Activated effector memory CD4-positive, alpha-beta T cell treated with Interleukin-2 at 50 U/mL for 16 hours (primary cell): ENCODE results near the gene HOXD1.

Experiments used
- DNase-seq: peaks from one replicate; pipeline ENCODE4 v3.0.0-alpha.2; 2020

HOXD1 gene

DNA sequence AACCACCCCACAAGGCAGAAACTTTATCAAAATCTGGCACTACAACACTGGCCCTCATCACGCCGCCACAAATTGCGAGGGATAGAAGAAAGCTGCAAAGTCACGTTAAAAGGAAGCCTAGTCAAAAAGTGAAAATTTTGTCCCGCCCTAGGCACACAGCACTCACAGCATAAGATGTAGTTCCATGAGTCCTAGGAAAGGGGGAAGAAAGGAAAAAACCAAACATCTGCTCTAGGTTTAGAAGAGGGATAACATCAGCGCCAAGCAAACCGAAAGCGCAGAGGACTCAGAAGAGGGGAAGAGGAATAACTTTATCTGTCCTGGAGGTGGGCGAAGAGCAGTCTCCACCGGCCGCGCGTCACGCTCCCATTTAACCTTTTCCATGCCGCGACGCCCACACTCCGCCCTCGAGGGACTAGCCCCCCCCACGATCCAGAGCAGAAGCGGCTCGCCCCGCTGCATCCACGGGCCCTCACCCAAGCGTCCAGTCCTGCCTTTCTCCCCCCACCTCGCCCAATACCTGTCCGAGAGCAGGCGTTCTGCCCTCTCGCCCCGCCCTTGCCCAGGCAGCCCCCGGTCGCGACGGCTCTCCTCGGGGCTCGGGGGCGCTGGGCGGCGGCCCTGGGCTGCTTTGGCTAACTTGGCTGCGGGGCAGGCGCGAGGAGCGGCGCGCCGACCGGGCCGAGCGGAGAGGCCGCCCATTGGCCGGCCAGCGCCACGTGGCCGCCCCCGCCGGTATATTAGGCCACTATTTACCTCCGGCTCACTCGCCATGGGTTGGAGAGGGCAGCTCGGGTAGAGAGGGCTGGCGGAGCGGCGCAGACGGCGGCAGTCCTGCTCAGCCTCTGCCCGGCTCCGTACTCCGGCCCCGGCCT is at the start of gene HOXD1:
TSS of gene HOXD1 (plus strand) at position 770 of the 875 bp plus-strand sequence. CDS start 134 bp downstream, outside the sequence.
- DNase-seq: no peak

DNA sequence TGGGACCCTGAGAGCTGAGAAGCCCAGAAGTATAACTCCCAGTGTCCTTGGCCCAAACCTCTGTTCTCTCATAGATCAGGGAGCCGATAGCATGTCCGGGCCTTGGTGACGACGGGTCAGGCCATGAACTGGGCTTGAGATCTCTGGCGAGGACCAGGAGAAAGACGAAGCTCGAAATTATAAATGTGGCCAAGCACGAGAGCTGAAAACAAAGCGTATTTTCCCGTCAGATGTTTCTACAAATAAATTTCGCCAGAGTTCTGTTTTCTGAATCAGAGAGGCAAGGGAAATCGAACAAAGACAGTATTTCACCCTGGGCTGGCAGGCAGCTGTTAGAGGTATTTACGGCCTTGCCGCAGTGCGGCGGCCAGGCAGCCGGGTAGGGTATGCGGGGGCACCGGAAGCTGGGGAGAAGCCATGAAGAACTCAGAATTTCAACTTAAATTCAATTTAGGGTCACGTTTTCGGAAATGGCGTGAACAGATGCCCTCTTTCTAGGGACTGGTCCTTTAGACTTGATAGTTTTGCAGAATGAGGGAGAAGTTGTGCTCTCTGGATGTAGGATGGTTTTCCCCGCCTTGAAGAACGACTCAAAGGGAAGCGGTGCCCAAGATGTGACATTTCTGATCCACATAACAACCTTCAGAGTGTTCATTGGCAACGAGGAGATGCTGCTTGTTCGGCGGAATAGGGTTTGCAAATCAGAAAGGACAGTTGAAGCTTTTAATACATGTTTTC is 49.4 kb upstream of the HOXD1 start:
- DNase-seq: no peak

DNA sequence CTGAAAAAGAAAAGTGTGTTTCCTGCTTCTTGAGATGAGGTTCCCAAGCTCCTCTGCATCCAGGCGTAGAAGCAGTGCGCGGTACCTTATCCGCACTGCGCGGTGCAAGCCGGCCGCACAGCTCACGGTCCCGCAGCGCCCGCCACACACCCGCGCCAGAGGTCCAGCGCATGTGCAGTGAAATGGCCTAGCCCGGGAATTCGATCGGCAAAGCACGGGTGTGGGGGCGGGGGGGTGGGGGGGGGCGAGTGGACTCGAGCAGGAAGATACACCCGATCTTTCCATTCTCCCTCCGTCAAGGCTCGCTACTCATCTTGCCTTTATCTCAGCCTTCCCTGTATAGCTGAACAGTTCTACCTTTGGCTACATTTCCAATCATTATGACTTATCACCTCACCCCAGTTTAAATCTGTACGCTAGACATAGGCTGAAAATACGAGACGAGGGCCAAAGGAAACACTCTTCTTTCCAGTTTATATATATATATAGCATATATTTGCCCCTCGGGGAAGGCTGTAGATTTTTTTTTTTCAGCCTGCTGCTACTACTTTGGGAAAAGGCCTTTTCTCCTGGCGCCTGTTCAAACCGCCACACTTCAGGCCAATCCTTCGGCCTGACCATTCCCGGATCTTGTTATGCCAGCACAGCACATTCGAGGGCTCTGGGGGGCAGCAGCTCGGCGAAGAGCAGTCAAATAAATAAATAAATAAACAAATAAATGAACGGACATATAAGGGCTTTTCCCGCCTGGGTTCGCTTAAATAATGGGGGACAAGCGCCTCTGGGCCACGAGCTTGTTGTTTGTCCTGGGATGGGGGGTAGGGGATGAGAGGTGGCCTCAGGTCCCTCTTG is 48.6 kb upstream of the HOXD1 start:
- DNase-seq: no peak

DNA sequence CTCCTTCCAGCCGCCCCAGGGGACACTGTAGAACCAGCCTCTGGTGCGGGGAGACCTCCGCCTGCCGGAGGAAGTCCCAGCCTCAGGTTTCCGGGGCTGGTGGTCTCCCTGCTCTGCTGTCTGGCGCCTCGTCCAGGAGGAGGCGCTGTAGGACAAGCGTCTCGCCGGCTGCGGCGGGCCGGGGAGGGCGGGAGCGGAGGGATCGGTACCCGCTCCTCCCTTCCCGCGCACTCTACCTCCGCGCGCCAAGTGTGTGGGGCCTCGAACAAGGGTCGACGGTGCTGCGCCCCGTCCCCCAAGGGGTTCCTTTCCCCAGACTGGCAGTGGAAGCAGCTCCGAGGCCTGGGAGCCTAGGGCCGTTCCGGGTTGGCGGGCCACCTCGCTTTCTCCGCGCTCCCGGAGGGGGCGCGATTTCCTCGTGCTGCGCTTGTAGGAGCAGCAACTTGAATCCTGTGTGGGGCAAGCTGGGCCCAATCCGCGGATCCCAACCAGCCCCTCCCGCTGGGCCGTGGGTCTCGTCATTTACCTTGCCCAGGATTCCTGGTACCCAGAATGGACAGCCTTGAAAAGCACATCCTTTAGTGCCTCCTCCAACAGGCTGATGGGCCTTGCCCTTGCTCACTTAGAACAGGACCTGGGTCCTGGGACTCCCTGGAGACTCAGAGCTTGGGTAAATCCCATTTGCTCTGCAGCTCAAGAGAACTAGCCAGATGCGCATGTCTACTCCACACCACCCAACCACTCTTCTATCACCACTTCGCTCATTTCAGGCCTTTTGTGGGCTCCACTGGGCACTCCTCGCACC is 47.8 kb upstream of the HOXD1 start:
- peak; percentile 21 for DNase-seq

DNA sequence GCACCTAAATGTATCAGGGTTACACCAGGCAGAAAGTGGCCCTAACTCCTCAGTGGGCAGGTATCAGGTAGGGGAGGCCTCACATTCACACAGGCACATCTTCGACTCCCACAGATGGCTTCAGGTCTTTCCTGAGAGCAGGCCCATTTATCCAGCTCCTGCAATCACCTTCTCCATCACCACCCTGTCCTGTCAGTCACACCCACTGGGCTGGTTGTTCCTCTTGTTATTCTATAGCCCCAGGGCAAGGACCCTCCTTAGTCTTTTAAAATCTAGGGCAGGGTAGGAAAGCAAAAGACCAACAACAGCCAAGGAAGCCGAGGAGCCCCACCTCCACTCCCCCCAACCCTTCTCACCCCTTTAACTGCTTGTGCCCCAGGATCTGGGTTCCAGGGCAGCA is 46.2 kb upstream of the HOXD1 start:
- no peak for DNase-seq

DNA sequence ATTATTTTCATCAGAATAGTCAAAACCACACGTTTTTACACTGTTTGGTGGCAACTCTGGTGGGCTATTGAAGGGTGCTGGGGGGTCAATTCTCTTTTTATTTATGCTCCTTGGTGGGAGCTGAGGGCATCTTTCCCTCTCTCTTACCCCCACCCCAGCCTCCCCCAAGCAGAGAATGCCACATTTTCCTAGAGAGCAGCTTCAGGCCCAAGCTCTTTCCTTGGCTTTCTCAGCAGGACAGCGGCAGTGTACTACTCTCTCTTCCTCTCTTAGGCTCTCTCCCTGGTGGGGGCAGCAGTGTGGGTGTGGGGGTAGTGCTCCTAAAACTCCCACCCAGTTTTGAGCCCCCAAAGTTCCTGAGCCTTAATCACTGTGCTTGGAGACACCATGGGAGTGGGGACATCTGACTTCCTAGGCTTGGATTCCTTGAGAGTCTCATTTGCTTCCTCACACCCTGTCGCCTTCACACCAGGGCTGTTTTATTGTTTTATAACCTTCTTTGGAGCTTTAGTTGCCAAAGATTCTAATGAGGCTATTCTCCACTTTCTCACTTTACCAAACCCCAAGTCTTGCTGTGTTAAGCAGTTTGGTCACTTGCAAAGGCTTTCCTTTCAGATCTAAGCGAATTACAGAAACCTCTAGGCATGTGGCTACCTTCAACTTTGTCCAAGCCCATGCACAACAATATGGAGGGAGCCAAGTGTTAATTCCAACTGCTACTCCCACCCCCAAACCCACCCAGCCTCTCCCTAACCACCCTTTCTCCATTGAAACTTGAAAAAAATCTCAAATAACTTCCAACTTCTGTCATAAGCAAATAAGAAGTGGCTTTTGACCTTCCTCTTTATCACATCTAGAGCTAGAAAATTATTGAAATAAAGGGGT is 43.1 kb upstream of the HOXD1 start:
- DNase-seq: no peak

DNA sequence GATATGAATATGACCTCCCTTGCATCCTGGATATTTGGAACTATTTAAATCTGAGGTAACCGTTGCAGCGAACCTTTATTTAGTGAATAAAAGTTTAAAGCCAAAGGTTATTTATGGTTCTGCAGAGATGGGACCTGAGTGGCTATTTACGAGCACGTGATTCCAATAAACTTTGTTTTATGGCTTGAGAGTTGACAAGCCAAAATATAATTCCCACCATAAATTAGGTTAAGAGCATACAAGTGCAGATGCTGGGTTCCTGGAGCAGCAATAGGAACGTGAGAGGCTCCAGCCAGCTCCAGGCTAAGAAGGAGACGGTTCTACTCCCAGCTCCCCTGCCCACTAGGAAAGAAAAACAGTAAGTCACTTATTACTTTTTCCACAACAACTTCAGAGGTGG is 42.4 kb upstream of the HOXD1 start:
- no peak for DNase-seq

DNA sequence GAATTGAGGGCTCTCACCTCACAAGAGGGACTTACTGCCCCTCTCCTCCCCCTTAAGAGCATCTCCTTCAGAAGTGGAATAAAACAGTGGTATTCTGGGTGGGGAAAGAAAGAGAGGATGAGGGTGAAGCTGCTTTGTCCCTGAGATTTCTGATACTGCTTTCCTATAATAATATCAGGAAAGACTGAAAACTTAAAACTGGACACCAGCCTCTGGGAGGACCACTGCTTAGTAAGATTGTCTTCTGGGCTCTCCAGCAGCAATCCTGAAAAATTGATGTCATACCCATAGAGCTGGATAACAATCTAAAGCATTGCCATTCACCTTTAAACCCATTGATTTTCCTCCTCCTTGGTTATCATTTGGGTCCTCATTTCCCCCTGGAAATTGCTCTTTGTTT is 41.8 kb upstream of the HOXD1 start:
- DNase-seq: no peak

DNA sequence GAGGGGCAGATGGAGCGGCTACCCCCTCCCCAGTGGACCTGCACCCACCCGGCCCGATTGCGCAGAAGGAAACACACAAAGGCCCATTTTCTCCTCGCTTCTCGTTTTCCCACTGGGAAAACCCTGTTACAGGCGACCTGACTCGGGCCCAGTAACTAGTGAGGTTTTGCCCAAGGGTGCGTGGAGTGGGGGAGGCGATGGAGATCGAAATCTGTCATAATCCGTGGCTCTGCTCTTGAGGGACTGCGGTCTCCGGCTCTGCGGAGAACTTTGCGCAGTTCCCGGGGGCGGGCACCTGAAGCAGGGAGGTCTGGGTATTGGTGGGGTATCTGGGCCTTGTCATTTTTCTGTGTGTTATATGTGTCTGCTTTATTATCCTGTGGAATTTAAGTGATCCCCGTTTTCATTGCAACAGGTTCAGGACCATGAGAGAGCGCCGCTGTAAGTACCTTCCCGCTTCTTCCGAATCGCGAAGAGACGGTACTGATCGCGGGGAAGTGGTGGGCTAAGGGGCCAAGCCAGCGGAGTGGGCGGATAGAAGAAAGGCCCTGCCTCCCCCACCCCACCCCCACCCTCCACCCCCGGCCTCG is 41.2 kb upstream of the HOXD1 start:
- DNase-seq: no peak

DNA sequence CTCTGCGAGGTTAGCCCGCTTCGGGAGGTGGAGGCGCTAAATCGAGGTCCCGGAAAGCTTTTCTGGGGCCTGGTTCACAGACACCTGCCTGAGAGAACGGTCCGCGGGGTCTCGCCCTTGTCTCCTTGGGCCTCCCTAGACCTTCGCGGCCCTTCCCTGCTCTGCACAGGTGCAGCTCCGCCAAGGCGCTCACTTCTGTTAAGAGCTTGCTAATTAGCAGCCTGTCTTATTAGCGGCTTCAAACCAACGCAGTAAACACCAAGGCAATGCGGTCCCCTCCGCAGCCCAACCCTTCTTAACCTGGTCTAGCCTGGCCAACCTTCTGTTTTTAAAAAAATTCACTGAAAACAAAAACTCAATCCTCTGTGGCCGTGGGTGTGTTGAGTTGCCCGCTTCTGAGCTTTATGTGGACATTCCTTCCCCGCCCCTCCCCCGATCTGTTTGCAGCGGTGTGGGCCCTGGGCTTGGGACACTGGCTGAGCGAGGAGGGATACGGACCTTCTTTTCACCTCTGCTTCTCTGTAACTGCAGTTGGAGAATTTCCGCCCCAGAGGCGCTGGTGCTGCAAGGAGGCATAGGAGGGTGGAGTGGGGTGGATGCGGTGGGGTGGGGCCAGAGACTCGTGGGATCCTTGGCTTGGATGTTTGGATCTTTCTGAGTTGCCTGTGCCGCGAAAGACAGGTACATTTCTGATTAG is 40.5 kb upstream of the HOXD1 start:
- DNase-seq: no peak

DNA sequence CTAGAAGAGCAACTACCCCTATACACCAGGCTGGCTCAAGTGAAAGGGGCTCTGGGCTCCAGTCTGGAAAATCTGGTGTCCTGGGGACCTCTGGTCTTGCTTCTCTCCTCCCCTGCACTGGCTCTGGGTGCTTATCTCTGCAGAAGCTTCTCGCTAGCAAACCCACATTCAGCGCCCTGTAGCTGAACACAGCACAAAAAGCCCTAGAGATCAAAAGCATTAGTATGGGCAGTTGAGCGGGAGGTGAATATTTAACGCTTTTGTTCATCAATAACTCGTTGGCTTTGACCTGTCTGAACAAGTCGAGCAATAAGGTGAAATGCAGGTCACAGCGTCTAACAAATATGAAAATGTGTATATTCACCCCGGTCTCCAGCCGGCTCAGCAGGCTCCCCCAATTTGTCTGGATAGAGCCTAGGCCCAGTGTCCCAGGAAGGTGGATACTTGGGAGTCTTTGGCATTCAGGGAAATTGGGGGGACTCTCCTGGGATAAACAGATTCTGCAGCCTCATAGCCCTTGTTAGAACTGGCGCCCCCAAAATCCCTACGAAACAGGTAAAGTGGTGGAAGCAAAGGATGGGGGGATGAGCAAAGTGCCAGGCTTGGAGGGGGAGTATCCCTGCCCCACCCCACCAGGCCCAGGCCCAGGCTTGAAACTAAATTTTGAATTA is 39.6 kb upstream of the HOXD1 start:
- no peak for DNase-seq

DNA sequence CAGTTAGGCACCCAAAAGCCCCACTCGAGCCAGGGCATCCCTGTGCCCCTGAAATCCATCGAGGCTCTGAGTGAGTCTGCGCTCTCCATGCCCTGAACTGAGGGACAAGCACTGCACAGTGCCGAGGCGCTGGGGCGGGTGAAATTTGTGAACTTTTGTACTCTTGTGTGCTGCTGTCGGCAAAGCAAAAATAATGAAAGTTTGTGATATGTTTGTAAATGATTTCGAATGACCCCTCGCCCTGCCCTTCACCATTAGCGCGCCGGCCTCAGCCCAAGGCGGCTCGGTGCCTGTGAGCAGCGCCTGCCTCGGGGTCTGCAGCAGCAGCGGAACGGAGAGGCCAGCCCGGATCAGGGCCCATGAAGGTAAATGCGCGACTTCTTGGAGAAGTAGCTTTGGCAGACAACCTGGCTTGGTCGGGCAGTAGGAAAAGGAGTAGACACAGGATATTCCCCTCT is 39.0 kb upstream of the HOXD1 start:
- no peak for DNase-seq

DNA sequence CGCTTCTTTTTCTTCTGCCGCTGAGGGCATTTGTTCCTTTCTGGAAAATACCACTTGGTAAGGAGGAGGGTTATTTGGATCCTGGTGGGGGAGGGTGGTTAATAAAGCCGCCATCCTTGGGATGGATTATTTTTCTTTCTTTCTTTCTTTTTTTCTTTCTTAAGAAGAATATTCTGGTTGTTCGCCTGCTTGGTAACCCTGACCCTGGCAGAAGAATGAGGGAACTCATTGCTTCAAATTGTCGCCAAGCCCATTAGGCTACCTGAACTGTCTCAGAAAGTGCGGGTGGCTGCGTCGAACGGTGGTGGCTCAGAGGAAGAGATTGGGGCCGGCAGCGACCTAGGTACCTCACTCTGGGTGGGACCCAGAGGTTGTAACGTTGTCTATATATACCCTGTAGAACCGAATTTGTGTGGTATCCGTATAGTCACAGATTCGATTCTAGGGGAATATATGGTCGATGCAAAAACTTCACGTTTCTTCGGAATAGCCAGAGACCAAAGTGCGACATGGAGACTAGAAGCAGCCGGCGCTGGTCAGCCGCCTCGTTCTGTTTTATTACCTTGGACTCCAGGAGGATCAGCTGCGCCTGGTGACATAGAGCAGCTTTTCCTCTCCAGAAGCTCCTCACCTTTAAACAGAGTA is 38.4 kb upstream of the HOXD1 start:
- DNase-seq: no peak

DNA sequence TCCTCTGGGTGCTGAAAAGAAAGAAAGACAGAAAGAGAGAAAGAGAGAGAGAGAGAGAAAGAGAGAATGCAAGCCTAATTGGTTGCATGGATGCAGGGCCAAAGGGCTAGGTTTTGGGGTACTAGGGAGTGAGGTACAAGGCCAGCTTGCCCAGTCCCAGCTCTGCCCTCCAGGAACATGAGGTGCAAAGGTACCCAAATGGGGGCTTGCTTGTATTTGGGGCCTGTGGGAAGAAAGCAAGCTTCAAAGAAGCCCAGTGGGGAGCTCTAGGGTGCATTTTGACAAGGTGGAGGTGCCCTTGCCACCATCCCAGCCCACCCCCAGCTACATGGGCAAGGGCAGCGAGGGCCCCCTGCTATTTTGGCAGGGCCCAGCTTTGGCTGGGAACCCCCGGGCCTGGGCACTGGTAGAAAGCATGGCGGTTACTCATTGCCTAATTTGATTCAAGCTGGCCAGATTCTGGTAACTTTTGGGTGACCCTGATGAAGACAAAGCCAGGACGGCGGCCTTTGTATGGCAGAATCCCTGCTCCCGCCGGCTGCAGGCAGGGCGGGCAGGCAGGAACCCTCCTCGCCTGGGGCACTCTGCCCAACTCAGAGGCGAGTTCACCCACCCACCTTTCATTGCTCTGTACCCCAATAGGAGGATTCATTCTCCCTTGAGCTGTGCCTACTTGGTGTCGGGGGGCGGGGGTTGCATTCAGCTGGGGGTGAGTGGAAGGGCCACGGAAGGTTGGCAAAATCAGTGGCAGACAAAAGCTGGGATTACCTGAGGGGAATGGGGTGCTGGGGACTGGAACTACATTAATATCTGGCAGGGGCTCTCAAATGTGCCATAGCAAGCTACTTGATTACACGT is 37.7 kb upstream of the HOXD1 start:
- DNase-seq: no peak

DNA sequence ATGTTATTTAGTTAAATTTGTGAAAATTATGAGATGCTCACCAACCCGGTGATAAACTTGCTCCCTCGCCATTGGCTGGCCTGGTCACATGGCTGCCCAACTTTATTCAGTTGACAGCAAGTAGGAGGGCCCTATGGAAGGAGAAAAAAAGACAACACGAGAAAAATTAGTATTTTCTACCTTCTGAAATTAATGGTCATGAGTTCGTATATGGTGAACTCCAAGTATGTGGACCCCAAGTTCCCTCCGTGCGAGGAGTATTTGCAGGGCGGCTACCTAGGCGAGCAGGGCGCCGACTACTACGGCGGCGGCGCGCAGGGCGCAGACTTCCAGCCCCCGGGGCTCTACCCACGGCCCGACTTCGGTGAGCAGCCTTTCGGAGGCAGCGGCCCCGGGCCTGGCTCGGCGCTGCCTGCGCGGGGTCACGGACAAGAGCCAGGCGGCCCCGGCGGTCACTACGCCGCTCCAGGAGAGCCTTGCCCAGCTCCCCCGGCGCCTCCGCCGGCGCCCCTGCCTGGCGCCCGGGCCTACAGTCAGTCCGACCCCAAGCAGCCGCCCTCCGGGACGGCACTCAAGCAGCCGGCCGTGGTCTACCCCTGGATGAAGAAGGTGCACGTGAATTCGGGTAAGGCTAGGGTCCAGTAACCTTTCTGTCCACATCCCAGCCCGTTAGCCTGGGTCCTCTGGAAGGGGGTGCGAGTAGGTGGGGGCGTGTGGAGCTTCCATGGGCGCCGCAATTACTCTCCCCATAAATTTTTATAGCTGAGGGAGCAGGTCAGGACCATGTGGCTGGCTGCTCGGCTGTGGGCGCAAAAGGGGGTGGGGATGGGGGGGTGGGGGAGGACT is 36.8 kb upstream of the HOXD1 start, which contains the start of gene HOXD4:
TSS of gene HOXD4 (plus strand) at position 109 of the 846 bp plus-strand sequence. CDS start at position 193, 84 bp downstream.
- DNase-seq: no peak

DNA sequence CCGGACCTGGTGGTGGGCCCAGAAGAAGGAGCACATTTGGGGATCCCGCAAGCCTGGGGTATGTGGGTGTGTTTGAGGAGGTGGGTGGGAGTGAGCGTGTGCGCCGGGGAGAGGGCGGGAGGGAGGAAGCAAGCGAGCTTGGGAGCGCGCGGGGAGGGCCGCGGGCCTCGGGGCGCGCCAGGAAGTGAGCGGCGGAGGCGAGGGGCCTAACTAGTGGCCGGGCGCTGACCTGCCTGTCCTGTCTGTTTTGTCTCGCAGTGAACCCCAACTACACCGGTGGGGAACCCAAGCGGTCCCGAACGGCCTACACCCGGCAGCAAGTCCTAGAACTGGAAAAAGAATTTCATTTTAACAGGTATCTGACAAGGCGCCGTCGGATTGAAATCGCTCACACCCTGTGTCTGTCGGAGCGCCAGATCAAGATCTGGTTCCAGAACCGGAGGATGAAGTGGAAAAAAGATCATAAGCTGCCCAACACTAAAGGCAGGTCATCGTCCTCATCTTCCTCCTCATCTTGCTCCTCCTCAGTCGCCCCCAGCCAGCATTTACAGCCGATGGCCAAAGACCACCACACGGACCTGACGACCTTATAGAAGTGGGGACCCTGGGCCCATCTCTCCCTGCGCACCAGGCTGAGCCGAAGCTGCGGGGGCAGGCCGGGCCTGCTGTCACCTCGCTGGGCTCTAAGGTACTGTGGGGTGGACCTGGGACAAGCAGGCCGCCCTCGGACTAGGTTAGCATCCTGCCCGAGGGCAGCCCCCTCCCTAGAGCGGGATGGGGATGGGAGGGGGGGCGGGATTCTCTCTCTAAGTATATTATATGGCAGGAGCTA is 35.9 kb upstream of the HOXD1 start:
- DNase-seq: no peak
